Kidney epithelial cell (primary cell): ENCODE measurements around the gene ZSCAN12. TPM values are rescaled to one million over a fixed set of nuclear protein-coding genes. Genes with fewer than 3 reads are reported as not detected.

ENCODE experiments used
- DNase-seq: peaks from one replicate; pipeline ENCODE4 v3.0.0-alpha.2; 2010; ENCODE audit warnings: low read depth
- H3K27me3 ChIP-seq: 2 replicates; pipeline ENCODE4 v1.6.0; 2011; ENCODE audit warnings: low read length; ENCODE audit not compliant: control insufficient read depth, insufficient read depth
- H3K36me3 ChIP-seq: 2 replicates; pipeline ENCODE4 v1.5.1; 2011; ENCODE audit warnings: low read length; ENCODE audit not compliant: control insufficient read depth, insufficient read depth
- H3K4me3 ChIP-seq: 2 replicates; pipeline ENCODE4 v1.5.1; 2011; ENCODE audit warnings: low read depth, mild to moderate bottlenecking, control low read depth, low read length
- total RNA-seq: library from RNA; depleted of rRNA; stranded (reverse); fragments of >200 nt; gene quantifications from 2 replicates; pipeline ENCODE4 v1.2.3, GENCODE V29; 2015
- TF ChIP-seq, protein P1 (sequence below): IDR thresholded peaks from 2 replicates; pipeline ENCODE4 v1.5.1; 2011; ENCODE audit warnings: mild to moderate bottlenecking, moderate library complexity, low read length, control low read depth, inconsistent platforms; ENCODE audit not compliant: insufficient read depth, poor library complexity, severe bottlenecking

Gene ZSCAN12
- total RNA-seq, 1 donor from 2014 or later: 6.7 TPM

DNA sequence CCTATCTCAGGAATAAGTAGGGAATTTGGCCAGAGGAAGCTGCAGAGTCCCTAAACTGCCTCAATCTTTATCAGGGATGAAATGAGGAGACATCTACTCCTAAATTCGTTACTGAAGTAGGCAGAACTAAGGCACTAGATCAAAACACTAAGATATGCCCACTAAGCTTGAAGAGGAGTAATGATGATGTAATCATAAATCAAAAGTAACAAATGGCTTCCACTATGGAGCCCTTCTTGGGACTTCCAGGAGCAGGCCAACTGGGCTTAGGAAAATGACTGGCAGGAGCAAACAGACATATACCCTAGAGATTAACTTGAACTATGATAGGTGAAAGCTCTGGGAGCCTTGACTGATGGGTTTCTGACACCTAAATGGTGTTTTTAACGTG lies 15.4 kb downstream of the ZSCAN12 start:
- TF ChIP-seq, protein P1, sequence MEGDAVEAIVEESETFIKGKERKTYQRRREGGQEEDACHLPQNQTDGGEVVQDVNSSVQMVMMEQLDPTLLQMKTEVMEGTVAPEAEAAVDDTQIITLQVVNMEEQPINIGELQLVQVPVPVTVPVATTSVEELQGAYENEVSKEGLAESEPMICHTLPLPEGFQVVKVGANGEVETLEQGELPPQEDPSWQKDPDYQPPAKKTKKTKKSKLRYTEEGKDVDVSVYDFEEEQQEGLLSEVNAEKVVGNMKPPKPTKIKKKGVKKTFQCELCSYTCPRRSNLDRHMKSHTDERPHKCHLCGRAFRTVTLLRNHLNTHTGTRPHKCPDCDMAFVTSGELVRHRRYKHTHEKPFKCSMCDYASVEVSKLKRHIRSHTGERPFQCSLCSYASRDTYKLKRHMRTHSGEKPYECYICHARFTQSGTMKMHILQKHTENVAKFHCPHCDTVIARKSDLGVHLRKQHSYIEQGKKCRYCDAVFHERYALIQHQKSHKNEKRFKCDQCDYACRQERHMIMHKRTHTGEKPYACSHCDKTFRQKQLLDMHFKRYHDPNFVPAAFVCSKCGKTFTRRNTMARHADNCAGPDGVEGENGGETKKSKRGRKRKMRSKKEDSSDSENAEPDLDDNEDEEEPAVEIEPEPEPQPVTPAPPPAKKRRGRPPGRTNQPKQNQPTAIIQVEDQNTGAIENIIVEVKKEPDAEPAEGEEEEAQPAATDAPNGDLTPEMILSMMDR: no peak
- Histone ChIP-seq H3K4me3 (no peak overlapping the region), H3K36me3 (no peaks in the 10 kb centered on the region), H3K27me3 (no peaks in the 10 kb centered on the region)
- DNase-seq: no peak

DNA sequence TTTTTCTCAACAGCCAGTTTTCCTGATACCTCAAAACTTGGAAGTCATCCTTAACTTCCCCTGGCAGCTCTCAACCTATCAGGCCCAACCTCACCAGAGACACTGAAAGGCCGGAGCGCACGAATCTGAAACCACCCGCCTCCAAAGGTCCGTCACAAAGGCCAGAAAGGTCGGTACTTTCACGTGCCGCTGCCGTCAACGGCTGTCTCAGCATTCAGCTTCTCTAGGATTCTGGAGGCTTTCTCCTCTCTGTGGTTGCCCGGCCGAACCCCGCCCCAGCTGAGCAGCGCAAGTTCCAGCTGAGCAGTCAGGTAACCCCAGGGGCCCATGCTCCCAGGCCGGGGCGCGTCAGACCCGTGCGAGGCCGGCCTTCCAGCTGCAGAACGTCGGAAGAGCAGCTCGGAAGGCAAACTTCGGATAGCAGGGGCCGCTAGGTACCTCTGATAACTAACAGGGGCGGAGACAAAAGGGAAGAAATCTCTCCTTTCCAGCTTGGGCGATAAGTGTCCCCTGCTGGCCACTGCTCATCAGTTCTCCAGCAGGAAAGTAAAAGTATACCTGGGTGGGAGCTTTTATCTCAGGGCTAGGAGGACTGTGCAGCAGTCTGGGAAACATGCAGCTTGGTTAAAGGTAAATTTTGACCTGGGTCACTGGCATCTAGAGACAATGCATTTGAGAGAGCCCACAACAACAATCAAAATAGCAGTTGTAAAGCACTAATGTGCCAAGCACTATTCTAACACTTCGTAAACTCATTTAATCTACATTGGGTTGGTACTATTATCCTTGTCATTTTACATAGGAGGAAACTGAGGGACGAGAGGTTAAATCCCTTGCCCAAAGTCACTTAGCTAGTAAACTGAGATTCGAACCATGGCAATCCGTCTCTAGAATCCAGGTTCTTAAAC lies 16.1 kb downstream of the ZSCAN12 start:
- Histone ChIP-seq H3K36me3 (no peaks in the 10 kb centered on the region), H3K4me3 (peak overlapping the region; percentile 43), H3K27me3 (no peaks in the 10 kb centered on the region)
- TF ChIP-seq, protein P1: peak; percentile 66
- peak; percentile 43 for DNase-seq

DNA sequence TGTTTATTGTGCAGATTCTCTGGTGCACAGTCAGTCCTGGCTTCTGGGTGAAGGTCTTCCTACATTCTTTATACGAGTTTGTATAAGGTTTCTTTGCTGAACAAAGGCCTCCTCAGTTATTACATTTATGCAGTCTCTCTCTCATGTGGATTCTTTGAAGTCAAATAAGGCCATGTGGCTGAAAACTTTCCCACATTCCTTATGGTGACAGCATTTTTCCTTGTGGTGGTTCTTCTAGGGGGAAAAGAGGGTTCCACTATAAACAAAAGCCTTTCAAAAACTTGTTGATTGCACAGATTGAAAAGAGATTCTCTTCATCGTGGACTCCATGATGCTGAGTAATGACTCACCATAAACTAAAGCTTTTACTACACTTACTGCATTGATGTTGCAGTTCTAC lies 19.2 kb downstream of the ZSCAN12 start:
- no peaks in the 10 kb centered on the region for H3K36me3 ChIP-seq
- no peaks in the 10 kb centered on the region for H3K27me3 ChIP-seq
- no peak overlapping the region for H3K4me3 ChIP-seq
- TF ChIP-seq, protein P1: no peak
- DNase-seq: no peak

DNA sequence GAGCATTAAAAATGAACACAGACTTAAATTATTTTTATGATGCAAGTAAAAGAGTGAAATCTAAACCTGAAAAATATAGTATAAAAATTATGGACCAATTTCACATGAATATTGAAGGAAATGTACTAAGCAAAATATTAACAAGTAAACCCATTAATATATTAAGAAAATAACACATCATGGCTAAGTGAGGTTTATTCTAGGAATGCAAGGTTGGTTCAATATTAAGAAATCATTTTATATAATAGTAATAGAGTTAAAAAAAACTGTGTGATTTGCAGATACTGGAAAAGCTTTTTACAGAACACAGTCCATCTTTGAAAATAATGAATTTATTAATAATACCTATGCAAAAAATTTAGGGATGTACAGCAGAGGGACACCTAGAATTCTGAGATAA lies 20.9 kb downstream of the ZSCAN12 start:
- Histone ChIP-seq H3K4me3 (no peak overlapping the region), H3K36me3 (no peaks in the 10 kb centered on the region), H3K27me3 (no peaks in the 10 kb centered on the region)
- TF ChIP-seq, protein P1: no peak
- no peak for DNase-seq

DNA sequence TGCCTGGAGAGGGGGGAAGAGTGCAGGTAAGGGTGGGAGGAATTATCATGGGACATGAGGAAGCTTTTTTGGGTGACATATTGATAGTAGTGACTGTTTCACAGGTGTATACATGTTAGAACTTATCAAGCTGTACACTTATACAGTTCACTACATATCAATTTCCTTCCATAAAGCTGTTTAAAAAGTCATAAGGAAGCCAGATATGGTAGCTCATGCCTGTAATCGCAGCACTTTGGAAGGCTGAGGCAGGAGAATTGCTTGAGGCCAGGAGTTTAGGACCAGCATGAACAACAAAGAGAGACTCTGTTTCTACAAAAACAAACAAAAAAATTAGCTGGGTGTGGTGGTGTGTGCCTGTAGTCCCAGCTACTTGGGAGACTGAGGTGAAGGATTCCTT lies 21.7 kb downstream of the ZSCAN12 start:
- TF ChIP-seq, protein P1: no peak
- Histone ChIP-seq H3K4me3 (no peak overlapping the region), H3K36me3 (no peaks in the 10 kb centered on the region), H3K27me3 (no peaks in the 10 kb centered on the region)
- no peak for DNase-seq
